PFSK-1 (cell line): ENCODE measurements around the gene RPS13.

Experiments used
- POLR2AphosphoS5 ChIP-seq: IDR thresholded peaks from 2 replicates; pipeline ENCODE4 v1.6.1; 2012; ENCODE audit warnings: low read depth, mild to moderate bottlenecking, control low read depth, low read length, moderate library complexity
- REST ChIP-seq, 2 experiments: IDR thresholded peaks; 2 replicates each; pipeline versions ENCODE4 v1.6.1 to v1.8.0; 2011 to 2012; ENCODE audit warnings: low read depth in 2 of 2, low read length in 2 of 2, control low read depth in 1 of 2, inconsistent platforms in 1 of 2, mild to moderate bottlenecking in 1 of 2, moderate library complexity in 1 of 2; ENCODE audit not compliant: insufficient read depth in 1 of 2
- TAF1 ChIP-seq: IDR thresholded peaks from 2 replicates; pipeline ENCODE4 v1.6.1; 2012; ENCODE audit warnings: low read length, control low read depth, borderline replicate concordance; ENCODE audit not compliant: insufficient read depth

GRCh38 chr11:17066691-17067090 lies 10.8 kb downstream of the RPS13 start:
- TF ChIP-seq REST (IDR thresholded peaks at IDR 0.05; ENCODE audit: insufficient read depth in 1 of 2, low read depth in 2 of 2, low read length in 2 of 2) (no peak), TAF1 (no peak), POLR2AphosphoS5 (no peak)
